T-cell (primary cell): Measurements from ENCODE around the gene PDE4C. TPM values are rescaled to one million over a fixed set of nuclear protein-coding genes. Genes with fewer than 3 reads are reported as not detected.

Source experiments
- ATAC-seq, 4 experiments: fragments of 200-7000 bp in 3 of 4; fragments of 150-1000 bp in 1 of 4; cut with Tn5 transposase; replicated peaks in 1 of 4; 1 replicate in 3 of 4; 2 replicates in 1 of 4; pipeline ENCODE4 v1.10.0; 2021; ENCODE audit warnings: moderate library complexity in 3 of 4, mild to moderate bottlenecking in 2 of 4, moderate number of reproducible peaks in 1 of 4
- CTCF ChIA-PET, 2 donors: fragments of 300-600 bp; sonication (Branson Sonifier 250); formaldehyde crosslinking; loops; one replicate each; lab custom pipeline; 2022; ENCODE audit warnings: antibody characterized with exemption in 2 of 2; lab: Charles Lee
- POLR2A ChIA-PET, 2 donors: fragments of 300-600 bp; sonication (Branson Sonifier 250); formaldehyde crosslinking; loops; one replicate each; lab custom pipeline; 2022; ENCODE audit warnings: antibody characterized with exemption in 2 of 2; lab: Charles Lee
- DNase-seq, 35 experiments: peaks; one replicate each; pipeline versions ENCODE4 v3.0.0 to v3.0.0-alpha.2; 2013 to 2023
- H3K27ac ChIP-seq: one replicate; pipeline ENCODE4 v1.5.1; 2013; ENCODE audit warnings: low read length
- H3K27me3 ChIP-seq, 2 experiments: replicated peaks in 1 of 2; 1 replicate in 1 of 2; 2 replicates in 1 of 2; pipeline versions ENCODE4 v1.6.1 to v1.7.0; 2013; ENCODE audit warnings: low read length in 1 of 2, mixed read lengths in 1 of 2; ENCODE audit not compliant: control insufficient read depth in 2 of 2, insufficient read depth in 2 of 2; ENCODE audit errors: extremely low read depth in 1 of 2
- H3K36me3 ChIP-seq, 2 donors: 1 replicate in 1 of 2; 2 replicates in 1 of 2; pipeline versions ENCODE4 v1.6.1 to v1.7.0; 2013; ENCODE audit warnings: low read length in 1 of 2; ENCODE audit not compliant: control insufficient read depth in 2 of 2, insufficient read depth in 1 of 2; ENCODE audit errors: extremely low read depth in 1 of 2
- H3K4me1 ChIP-seq, 2 experiments: 1 replicate in 1 of 2; 2 replicates in 1 of 2; pipeline versions ENCODE4 v1.6.1 to v1.7.0; 2013; ENCODE audit warnings: low read length in 2 of 2, mixed read lengths in 1 of 2; ENCODE audit not compliant: insufficient read depth in 2 of 2, control insufficient read depth in 1 of 2; ENCODE audit errors: extremely low read depth in 1 of 2
- H3K4me3 ChIP-seq, 2 donors: 1 replicate in 1 of 2; 2 replicates in 1 of 2; pipeline versions ENCODE4 v1.5.1 to v1.7.0; 2013; ENCODE audit warnings: mild to moderate bottlenecking in 2 of 2, low read length in 1 of 2, moderate library complexity in 1 of 2; ENCODE audit not compliant: control insufficient read depth in 1 of 2; ENCODE audit errors: extremely low read depth in 1 of 2
- H3K9me3 ChIP-seq: 2 replicates; pipeline ENCODE4 v1.7.0; 2013
- H3K27ac Mint-ChIP-seq, 2 donors: one replicate each; pipeline ENCODE4 v1.8.0; 2020 to 2021; ENCODE audit warnings: mild to moderate bottlenecking in 2 of 2, mixed read lengths in 2 of 2
- H3K27me3 Mint-ChIP-seq, 2 donors: one replicate each; pipeline ENCODE4 v1.8.0; 2021 to 2022; ENCODE audit warnings: mixed read lengths in 2 of 2
- H3K36me3 Mint-ChIP-seq: one replicate; pipeline ENCODE4 v1.8.0; 2021; ENCODE audit warnings: mixed read lengths
- H3K4me1 Mint-ChIP-seq, 3 donors: one replicate each; pipeline ENCODE4 v1.8.0; 2020 to 2022; ENCODE audit warnings: mixed read lengths in 3 of 3, mild to moderate bottlenecking in 1 of 3
- H3K4me3 Mint-ChIP-seq, 3 donors: one replicate each; pipeline ENCODE4 v1.8.0; 2020 to 2022; ENCODE audit warnings: mild to moderate bottlenecking in 3 of 3, mixed read lengths in 3 of 3, moderate library complexity in 3 of 3
- H3K9me3 Mint-ChIP-seq, 3 donors: one replicate each; pipeline ENCODE4 v1.8.0; 2020 to 2022; ENCODE audit warnings: mixed read lengths in 3 of 3
- WGBS: methylation state at CpG from one replicate; pipeline ENCODE4 v1.1.5; 2013; ENCODE audit warnings: missing lambda C conversion rate; ENCODE audit not compliant: insufficient coverage; 5-methylcytosine and 5-hydroxymethylcytosine counted together
- total RNA-seq, 35 experiments: library from RNA in 6 of 35; stranded (reverse) in 6 of 35; fragments of 120-200 nt in 1 of 35; gene quantifications; one replicate each; pipeline versions ENCODE4 v1.2.1 to v1.2.4 and lab custom pipeline; 2013 to 2026

PDE4C gene
- total RNA-seq, 5 donors from 2014 or later (not counting 1 experiment from before 2014, with no cell fraction given) = not detected

- POLR2A ChIA-PET = interaction anchor here in 1 of 2 donors (0.6 kb wide), 2 partner anchors 9 to 96 kb away, joined by 4 to 6 read pairs; no protein-coding TSS in a partner anchor
Measured at GRCh38 chr19:18270326-18270725, 44.1 kb upstream of the PDE4C start.

GRCh38 chr19:18269070-18269723 is 43.0 kb upstream of the PDE4C start:
- Histone ChIP-seq H3K4me3 (no peak overlapping the region), H3K36me3 (peaks cover 17 to 34% of the 10 kb centered on the region in 2 donors), H3K27ac (no peak overlapping the region), H3K27me3 (no peaks in the 10 kb centered on the region), H3K9me3 (no peaks in the 10 kb centered on the region), H3K4me1 (peaks cover 0 to 23% of the 10 kb centered on the region in 2 experiments)
- ChIA-PET CTCF (interaction anchor here in 1 of 2 donors (0.6 to 2.2 kb wide), 5 partner anchors 18 to 1585 kb away, joined by 3 to 15 read pairs (median 3); no protein-coding TSS in a partner anchor), POLR2A (interaction anchor here (0.6 to 1.4 kb wide), 4 partner anchors 12 to 60 kb away, joined by 3 to 7 read pairs (median 4); partner anchors contain the start of gene JUND (in 1 of the 2))
- no peaks in the 10 kb centered on the region for H3K9me3 Mint-ChIP-seq
- H3K27ac Mint-ChIP-seq = no peak overlapping the region
- 81% methylated on average over 2 of the region's 2 CpGs for WGBS
- H3K27me3 Mint-ChIP-seq = no peaks in the 10 kb centered on the region
- DNase-seq (peak in 1 of 35 experiments; percentile 7), ATAC-seq (no peak)
- H3K4me3 Mint-ChIP-seq = peak overlapping the region in 1 of 3 donors; percentile 5
- H3K4me1 Mint-ChIP-seq = peaks cover 7 to 21% (median 9%) of the 10 kb centered on the region in 3 donors
- peaks cover 23% of the 10 kb centered on the region for H3K36me3 Mint-ChIP-seq

More at GRCh38 chr19:18270326-18270725, 44.1 kb upstream of the PDE4C start:
- H3K36me3 Mint-ChIP-seq = peaks cover 23% of the 10 kb centered on the region
- no peak overlapping the region for H3K4me3 Mint-ChIP-seq
- ATAC-seq (no peak), DNase-seq (no peak)
- no peaks in the 10 kb centered on the region for H3K9me3 Mint-ChIP-seq
- 87% methylated on average over 4 of the region's 9 CpGs for WGBS
- peaks cover 2 to 30% of the 10 kb centered on the region in 2 experiments for H3K4me1 ChIP-seq
- H3K4me3 ChIP-seq = no peak overlapping the region
- no peaks in the 10 kb centered on the region for H3K27me3 Mint-ChIP-seq
- H3K9me3 ChIP-seq = no peaks in the 10 kb centered on the region
- no peaks in the 10 kb centered on the region for H3K27me3 ChIP-seq
- peaks cover 18 to 32% (median 19%) of the 10 kb centered on the region in 3 donors for H3K4me1 Mint-ChIP-seq
- H3K27ac ChIP-seq = no peak overlapping the region
- CTCF ChIA-PET = interaction anchor here (0.7 to 2.2 kb wide), 6 partner anchors 9 to 250 kb away, joined by 4 to 15 read pairs (median 6); no protein-coding TSS in a partner anchor
- H3K27ac Mint-ChIP-seq = no peak overlapping the region
- H3K36me3 ChIP-seq = peaks cover 10 to 30% of the 10 kb centered on the region in 2 donors

GRCh38 chr19:18266771-18267686 is 40.8 kb upstream of the PDE4C start:
- peaks cover 23% of the 10 kb centered on the region for H3K36me3 Mint-ChIP-seq
- no peaks in the 10 kb centered on the region for H3K27me3 Mint-ChIP-seq
- no peak overlapping the region for H3K27ac Mint-ChIP-seq
- peaks cover 0 to 15% of the 10 kb centered on the region in 2 experiments for H3K4me1 ChIP-seq
- H3K36me3 ChIP-seq = peaks cover 17 to 33% of the 10 kb centered on the region in 2 donors
- H3K27ac ChIP-seq = no peak overlapping the region
- no peak overlapping the region for H3K4me3 Mint-ChIP-seq
- peaks cover 3 to 8% (median 7%) of the 10 kb centered on the region in 3 donors for H3K4me1 Mint-ChIP-seq
- no peaks in the 10 kb centered on the region for H3K9me3 Mint-ChIP-seq
- ATAC-seq (peak in 1 of 4 experiments; percentile 3), DNase-seq (peak in 2 of 35 experiments; percentile 6 to 20)
- H3K9me3 ChIP-seq = no peaks in the 10 kb centered on the region
- no peak overlapping the region for H3K4me3 ChIP-seq
- 93% methylated on average over 40 of the region's 42 CpGs for WGBS
- H3K27me3 ChIP-seq = no peaks in the 10 kb centered on the region
- CTCF ChIA-PET = no interaction called here
- POLR2A ChIA-PET = no interaction called here

- no peak overlapping the region for H3K27ac Mint-ChIP-seq
- no peaks in the 10 kb centered on the region for H3K9me3 Mint-ChIP-seq
- peaks cover 23% of the 10 kb centered on the region for H3K36me3 Mint-ChIP-seq
Measured at GRCh38 chr19:18265582-18265981, 39.3 kb upstream of the PDE4C start.

GRCh38 chr19:18264971-18265540 is 38.8 kb upstream of the PDE4C start:
- no peak overlapping the region for H3K4me3 ChIP-seq
- Mint-ChIP-seq H3K27me3 (no peaks in the 10 kb centered on the region), H3K4me3 (no peak overlapping the region), H3K4me1 (peaks cover 3 to 8% (median 7%) of the 10 kb centered on the region in 3 donors), H3K27ac (no peak overlapping the region), H3K36me3 (peaks cover 23% of the 10 kb centered on the region), H3K9me3 (no peaks in the 10 kb centered on the region)
- WGBS = 94% methylated on average over 23 of the region's 23 CpGs
- H3K9me3 ChIP-seq = no peaks in the 10 kb centered on the region
- DNase-seq = peak in 2 of 35 experiments; percentile 5 to 11
- ChIA-PET CTCF (interaction anchor here in 1 of 2 donors (0.9 kb wide), 1 partner anchor 73 kb away, joined by 3 read pairs; no protein-coding TSS in a partner anchor), POLR2A (no interaction called here)
- H3K4me1 ChIP-seq = peaks cover 0 to 15% of the 10 kb centered on the region in 2 experiments
- peaks cover 17 to 33% of the 10 kb centered on the region in 2 donors for H3K36me3 ChIP-seq
- peak in 1 of 4 experiments; percentile 2 for ATAC-seq
- no peaks in the 10 kb centered on the region for H3K27me3 ChIP-seq
- no peak overlapping the region for H3K27ac ChIP-seq

More at GRCh38 chr19:18265582-18265981, 39.3 kb upstream of the PDE4C start:
- Mint-ChIP-seq H3K4me3 (no peak overlapping the region), H3K27me3 (no peaks in the 10 kb centered on the region), H3K4me1 (peaks cover 3 to 8% (median 7%) of the 10 kb centered on the region in 3 donors)
- H3K27ac ChIP-seq = no peak overlapping the region
- H3K4me1 ChIP-seq = peaks cover 0 to 15% of the 10 kb centered on the region in 2 experiments
- ChIA-PET CTCF (interaction anchor here (0.6 to 0.9 kb wide), 2 partner anchors 73 to 123 kb away, joined by 3 read pairs; no protein-coding TSS in a partner anchor), POLR2A (no interaction called here)
- H3K36me3 ChIP-seq = peaks cover 17 to 33% of the 10 kb centered on the region in 2 donors
- DNase-seq = peak in 1 of 35 experiments; percentile 11
- ATAC-seq = peak in 2 of 4 experiments; percentile 1 to 50
- no peaks in the 10 kb centered on the region for H3K9me3 ChIP-seq
- H3K4me3 ChIP-seq = no peak overlapping the region
- no peaks in the 10 kb centered on the region for H3K27me3 ChIP-seq
- 89% methylated on average over 5 of the region's 7 CpGs for WGBS
